ENCODE data around the gene CYP4F11. TPM values are rescaled to one million over a fixed set of nuclear protein-coding genes. Genes with fewer than 3 reads are reported as not detected.

Gene CYP4F11
- total and polyA plus RNA-seq, 2 of the 13 experiments (the other 11 are each of a cell fraction or from before 2014, with no cell fraction given) = 7.8 to 8.4 TPM

- TF ChIP-seq ZNF609 (CRISPR knock-in tag; IDR thresholded peaks at IDR 0.05; ENCODE audit: borderline replicate concordance) (0 out of 2 replicates have a peak, but pooled peaks have one; percentile 28), PHB2 (IDR thresholded peaks at IDR 0.05; ENCODE audit: partially characterized antibody) (no peak), POLR2AphosphoS2 (IDR thresholded peaks at IDR 0.05; ENCODE audit: low read depth, low read length) (no peak), NR2F1 (CRISPR knock-in tag; IDR thresholded peaks at IDR 0.05) (peak; percentile 39 to 59; a peak in 3 of 4 replicates)
Measured at GRCh38 chr19:15897738-15898276, 36.5 kb downstream of the CYP4F11 start, which contains the start of gene CYP4F2 (continued).

GRCh38 chr19:15897026-15897737 is 37.1 kb downstream of the CYP4F11 start:
- H3K4me3 ChIP-seq (replicated peaks in 1 of 3; ENCODE audit: insufficient read depth in 1 of 3, low read depth in 2 of 3, low read length in 3 of 3) = peak overlapping the region; percentile 1 to 67 (median 33); a peak in 3 of 6 replicates
- H3K9me3 ChIP-seq (ENCODE audit: low read length) = no peaks in the 10 kb centered on the region
- peak overlapping the region; percentile 46 for H3K27ac ChIP-seq (ENCODE audit: extremely low read length, insufficient read depth, low read length)
- no TSS peak for BruUV-seq (replicated peaks)
- peak overlapping the region; percentile 65 for H3K4me2 ChIP-seq (ENCODE audit: low read depth, low read length)
- POLR2A ChIA-PET = no interaction called here
- no peaks in the 10 kb centered on the region for H3K79me2 ChIP-seq (ENCODE audit: insufficient read depth, low read length)
- intact Hi-C loops (cut with micrococcal nuclease; ENCODE audit: unreplicated experiment) (no loop called here), in situ Hi-C loops (cut with HindIII; ENCODE audit: extremely low pct_ligation_motif_present, low pct_unique_long_range_greater_than_20kb) (no loop called here)
- no peaks in the 10 kb centered on the region for H4K20me1 ChIP-seq (ENCODE audit: insufficient read depth, low read length)
- H3K4me1 ChIP-seq (ENCODE audit: insufficient read depth, low read length) = peaks cover 34% of the 10 kb centered on the region
- no peaks in the 10 kb centered on the region for H3K36me3 ChIP-seq (replicated peaks in 1 of 2; ENCODE audit: control insufficient read depth in 1 of 2, insufficient read depth in 2 of 2, low read length in 2 of 2)
- WGBS (ENCODE audit: low lambda C conversion rate) = 29% methylated on average over 9 of the region's 16 CpGs
- FAIRE-seq = no peak
- peak overlapping the region; percentile 43; the same call in 1 of the 2 replicates for H3K9ac ChIP-seq (ENCODE audit: insufficient read depth, low read depth, low read length)
- no peak overlapping the region for H2AFZ ChIP-seq (ENCODE audit: low read length)
- H3K27me3 ChIP-seq (ENCODE audit: control insufficient read depth in 1 of 2, insufficient read depth in 2 of 2, low read length in 2 of 2) = no peaks in the 10 kb centered on the region
- DNase-seq (ENCODE audit: low spot score) = no peak
- peak; percentile 61 for ATAC-seq
- CTCF ChIA-PET (ENCODE audit: low intra/inter-chr PET ratio, low total read pairs) = no interaction called here
- TF ChIP-seq ZNF724P (CRISPR knock-in tag; IDR thresholded peaks at IDR 0.05; ENCODE audit: borderline replicate concordance) (peak; percentile 26; the same call in 1 of the 2 replicates), ZNF616 (CRISPR knock-in tag; IDR thresholded peaks at IDR 0.05; ENCODE audit: low read depth) (no peak), CTCF (CRISPR knock-in tag; IDR thresholded peaks at IDR 0.05) (peak; percentile 35; the same call in 1 of the 2 replicates), ZNF567 (CRISPR knock-in tag; IDR thresholded peaks at IDR 0.05; ENCODE audit: borderline replicate concordance) (0 out of 2 replicates have a peak, but pooled peaks have one; percentile 56), UBTF (CRISPR knock-in tag; IDR thresholded peaks at IDR 0.05) (peak; percentile 29; the same call in 1 of the 2 replicates), NFE2L1 (CRISPR knock-in tag; IDR thresholded peaks at IDR 0.05; ENCODE audit: borderline replicate concordance) (peak; percentile 28; the same call in 1 of the 2 replicates)

All from HepG2 (cell line).